ENCODE results near the gene FDPS.

The FDPS gene

GRCh38 chr1:155309423-155310021, 856 bp downstream of the FDPS start:
- POLR2A ChIA-PET (ENCODE audit: low non-redundant PET), result no interaction called here

GRCh38 chr1:155313261-155313660, 4.6 kb downstream of the FDPS start:
- peak overlapping the region; percentile 45 for H3K27ac ChIP-seq
- POLR2A ChIA-PET (ENCODE audit: low non-redundant PET), result no interaction called here
- no peak for DNase-seq (ENCODE audit: low spot score)
- no peak for TF ChIP-seq CTCF (conservative IDR thresholded peaks at IDR 0.05; ENCODE audit: low read depth)
- CTCF ChIA-PET, result interaction anchor here (0.6 to 1.1 kb wide), 3 partner anchors 10 to 145 kb away, joined by 3 to 5 read pairs (median 3); no protein-coding TSS in a partner anchor

More at GRCh38 chr1:155309423-155310021, 856 bp downstream of the FDPS start:
- TF ChIP-seq CTCF (conservative IDR thresholded peaks at IDR 0.05; ENCODE audit: low read depth), result no peak
- peak overlapping the region; percentile 96 for H3K27ac ChIP-seq
- CTCF ChIA-PET, result interaction anchor here (1.0 to 1.1 kb wide), 2 partner anchors 13 to 58 kb away, joined by 3 to 4 read pairs; no protein-coding TSS in a partner anchor
- DNase-seq (ENCODE audit: low spot score), result no peak

GRCh38 chr1:155316922-155317321, 8.3 kb downstream of the FDPS start:
- POLR2A ChIA-PET (ENCODE audit: low non-redundant PET), result no interaction called here
- CTCF ChIA-PET, result interaction anchor here (0.6 kb wide), 1 partner anchor 15 kb away, joined by 3 read pairs; no protein-coding TSS in a partner anchor
- DNase-seq (ENCODE audit: low spot score), result no peak
- no peak for TF ChIP-seq CTCF (conservative IDR thresholded peaks at IDR 0.05; ENCODE audit: low read depth)
- H3K27ac ChIP-seq, result no peak overlapping the region

GRCh38 chr1:155318082-155318481, 9.4 kb downstream of the FDPS start:
- TF ChIP-seq CTCF (conservative IDR thresholded peaks at IDR 0.05; ENCODE audit: low read depth), result no peak
- CTCF ChIA-PET, result interaction anchor here (0.6 kb wide), 1 partner anchor 167 kb away, joined by 3 read pairs; no protein-coding TSS in a partner anchor
- DNase-seq (ENCODE audit: low spot score), result no peak
- POLR2A ChIA-PET (ENCODE audit: low non-redundant PET), result no interaction called here
- H3K27ac ChIP-seq, result peak overlapping the region; percentile 61

GRCh38 chr1:155319536-155319935, 10.9 kb downstream of the FDPS start:
- ChIA-PET CTCF (interaction anchor here (0.7 to 5.1 kb wide), 2 partner anchors 53 to 69 kb away, joined by 3 to 34 read pairs; no protein-coding TSS in a partner anchor), POLR2A (ENCODE audit: low non-redundant PET) (no interaction called here)
- peak overlapping the region; percentile 98 for H3K27ac ChIP-seq
- no peak for TF ChIP-seq CTCF (conservative IDR thresholded peaks at IDR 0.05; ENCODE audit: low read depth)
- DNase-seq (ENCODE audit: low spot score), result no peak

- DNase-seq (ENCODE audit: low spot score), result no peak
- peak overlapping the region; percentile 98 for H3K27ac ChIP-seq
- ChIA-PET POLR2A (ENCODE audit: low non-redundant PET) (no interaction called here), CTCF (interaction anchor here (0.5 to 5.1 kb wide), 5 partner anchors 44 to 823 kb away, joined by 3 to 34 read pairs (median 3); no protein-coding TSS in a partner anchor)
- no peak for TF ChIP-seq CTCF (conservative IDR thresholded peaks at IDR 0.05; ENCODE audit: low read depth)
These were observed 11.6 kb downstream of the FDPS start for GRCh38 chr1:155320252-155320651.

Measured in RWPE1 (cell line).